ENCODE results near the gene PLCD3. TPM values are rescaled to one million over a fixed set of nuclear protein-coding genes. Genes with fewer than 3 reads are reported as not detected.
A peak's percentile ranks its signal among the peaks of the same experiment; 100 is the strongest.

The PLCD3 gene
- total and polyA plus RNA-seq, 10 of the 15 experiments (the other 5 are each of a cell fraction or from before 2014, with no cell fraction given): 0.02 to 1.6 (median 0.44) TPM

- TF ChIP-seq CREM (IDR thresholded peaks at IDR 0.05; ENCODE audit: low read depth) (peak; percentile 32; the same call in 1 of the 2 replicates), RAD51 (IDR thresholded peaks at IDR 0.05) (no peak), YY1 (IDR thresholded peaks at IDR 0.05; ENCODE audit: low read depth, low read length) (no peak), USF2 (IDR thresholded peaks at IDR 0.05; ENCODE audit: borderline replicate concordance, low read depth, low read length) (no peak), MEF2B (IDR thresholded peaks at IDR 0.05; ENCODE audit: partially characterized antibody, poor library complexity, severe bottlenecking) (peak; percentile 29), NKRF (conservative IDR thresholded peaks at IDR 0.05) (peak; percentile 58; the same call in 1 of the 2 replicates)
These were observed 28.4 kb upstream of the PLCD3 start (continued) for GRCh38 chr17:45160447-45161287.

- no TSS peak for BruUV-seq (replicated peaks)
- Histone ChIP-seq H3K4me2 (ENCODE audit: control insufficient read depth, insufficient read depth) (no peak overlapping the region), H3K9me3 (replicated peaks; ENCODE audit: control insufficient read depth, insufficient read depth, low read length) (no peaks in the 10 kb centered on the region), H3K27ac (ENCODE audit: control insufficient read depth, insufficient read depth) (no peak overlapping the region), H3K4me1 (ENCODE audit: control insufficient read depth, insufficient read depth, low read length) (peaks cover 5% of the 10 kb centered on the region), H3K79me2 (ENCODE audit: control insufficient read depth, insufficient read depth, low read length) (peaks cover 39% of the 10 kb centered on the region), H3K4me3 (no peak overlapping the region), H3K9ac (ENCODE audit: control insufficient read depth, insufficient read depth, low read length) (no peak overlapping the region), H3K36me3 (ENCODE audit: control insufficient read depth in 2 of 2, insufficient read depth in 2 of 2, low read length in 1 of 2) (no peaks in the 10 kb centered on the region), H4K20me1 (ENCODE audit: control insufficient read depth, insufficient read depth) (no peaks in the 10 kb centered on the region; the same call in 1 of the 2 replicates), H2AFZ (ENCODE audit: control insufficient read depth, low read depth, low read length) (no peak overlapping the region), H3K27me3 (replicated peaks in 1 of 2; ENCODE audit: control insufficient read depth in 2 of 2, insufficient read depth in 2 of 2, low read length in 1 of 2) (no peaks in the 10 kb centered on the region)
- in situ Hi-C loops (cut with MboI) (no loop called here), intact Hi-C loops (cut with micrococcal nuclease; ENCODE audit: unreplicated experiment) (no loop called here)
- ChIA-PET SMC1A (ENCODE audit: uncharacterized antibody, unreplicated experiment) (interaction anchor here (0.7 to 2.1 kb wide), 2 partner anchors 21 to 42 kb away, joined by 3 to 10 read pairs; partner anchors contain the start of gene ACBD4), RAD21 (ENCODE audit: unreplicated experiment) (no interaction called here), POLR2A (interaction anchor here (0.6 to 1.2 kb wide), 2 partner anchors 12 to 20 kb away, joined by 3 to 6 read pairs; no protein-coding TSS in a partner anchor), CTCF (interaction anchor here (1.7 to 10.2 kb wide), 3 partner anchors 8 to 41 kb away, joined by 3 to 189 read pairs (median 30); partner anchors contain the start of gene ACBD4)
- TF ChIP-seq CEBPZ (IDR thresholded peaks at IDR 0.05; ENCODE audit: low read depth, low read length) (no peak), ZNF24 (IDR thresholded peaks at IDR 0.05) (peak; percentile 81), RUNX3 (IDR thresholded peaks at IDR 0.05; ENCODE audit: low read length) (peak; percentile 58), ATF7 (IDR thresholded peaks at IDR 0.05; ENCODE audit: low read depth) (peak; percentile 65; the same call in 1 of the 2 replicates), MEF2A (IDR thresholded peaks at IDR 0.05; ENCODE audit: insufficient read depth, low read depth, low read length) (peak; percentile 50; the same call in 1 of the 2 replicates)
- ATAC-seq: no peak; the same call in 2 of the 3 replicates
- WGBS (ENCODE audit: insufficient coverage, insufficient replicate concordance, low lambda C conversion rate, missing lambda C conversion rate): 96% methylated on average over 3 of the region's 3 CpGs
- no peak for FAIRE-seq
- no peak for DNase-seq (ENCODE audit: low read depth, low spot score)
These were observed 23.9 kb upstream of the PLCD3 start for GRCh38 chr17:45156242-45156641.
